ENCODE data around the gene WDR83.

DNA sequence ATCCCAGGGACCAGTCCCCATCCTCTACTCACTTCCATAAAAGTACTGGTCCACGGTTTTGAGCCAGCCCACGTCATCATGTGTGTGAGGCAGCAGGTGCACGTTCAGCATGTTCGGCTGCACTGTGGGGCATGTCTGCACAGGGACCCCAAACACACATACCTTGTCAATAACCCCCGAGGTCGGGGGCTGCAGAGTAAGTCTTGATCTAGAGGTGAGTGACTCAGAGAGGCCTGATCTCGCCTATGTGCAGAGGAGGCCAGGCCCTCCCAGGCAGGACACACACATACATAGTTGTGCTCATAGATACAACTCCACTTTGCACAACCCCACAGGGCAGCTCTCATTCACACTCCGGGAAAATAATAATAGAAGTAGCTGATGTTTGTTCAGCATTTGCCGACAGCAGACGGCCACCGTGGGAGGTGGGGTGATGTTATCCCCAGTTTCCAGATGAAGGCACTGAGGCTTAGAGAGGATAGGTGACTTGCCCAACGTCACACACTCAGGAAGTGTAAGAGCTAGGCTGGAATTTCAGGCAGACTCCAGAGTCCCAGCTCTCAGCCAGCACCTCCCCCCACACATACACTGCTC, 839 bp upstream of the WDR83 start:
- TF ChIP-seq POLR2A (IDR thresholded peaks at IDR 0.05) (no peak), CTCF (IDR thresholded peaks at IDR 0.05) (no peak)

Measured in uterus (tissue), 2 donors.